Measurements from ENCODE around the gene KRTAP20-2.

DNA sequence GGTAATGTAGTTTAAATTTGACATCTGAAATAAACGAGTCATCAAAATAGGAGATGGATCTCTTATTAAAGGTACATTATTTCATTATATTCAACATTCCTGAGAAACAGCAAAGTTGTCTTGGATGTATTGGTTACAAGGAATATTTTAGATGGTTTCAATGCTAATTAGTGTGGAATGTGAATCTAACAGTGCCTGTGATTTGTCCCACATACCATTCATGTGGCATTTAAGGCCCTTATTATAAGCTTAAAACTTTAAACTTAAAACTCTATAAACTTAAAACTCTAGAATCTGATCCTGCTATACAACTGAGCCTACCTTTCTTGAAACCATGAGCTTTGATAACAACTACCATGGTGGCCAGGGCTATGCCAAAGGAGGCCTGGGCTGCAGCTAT lies 34.2 kb upstream of the KRTAP20-2 start, which contains the start of gene KRTAP22-1:
- TF ChIP-seq EZH2 (IDR thresholded peaks at IDR 0.05; ENCODE audit: insufficient read depth, low read length) = no peak
- TF ChIP-seq, protein P1, sequence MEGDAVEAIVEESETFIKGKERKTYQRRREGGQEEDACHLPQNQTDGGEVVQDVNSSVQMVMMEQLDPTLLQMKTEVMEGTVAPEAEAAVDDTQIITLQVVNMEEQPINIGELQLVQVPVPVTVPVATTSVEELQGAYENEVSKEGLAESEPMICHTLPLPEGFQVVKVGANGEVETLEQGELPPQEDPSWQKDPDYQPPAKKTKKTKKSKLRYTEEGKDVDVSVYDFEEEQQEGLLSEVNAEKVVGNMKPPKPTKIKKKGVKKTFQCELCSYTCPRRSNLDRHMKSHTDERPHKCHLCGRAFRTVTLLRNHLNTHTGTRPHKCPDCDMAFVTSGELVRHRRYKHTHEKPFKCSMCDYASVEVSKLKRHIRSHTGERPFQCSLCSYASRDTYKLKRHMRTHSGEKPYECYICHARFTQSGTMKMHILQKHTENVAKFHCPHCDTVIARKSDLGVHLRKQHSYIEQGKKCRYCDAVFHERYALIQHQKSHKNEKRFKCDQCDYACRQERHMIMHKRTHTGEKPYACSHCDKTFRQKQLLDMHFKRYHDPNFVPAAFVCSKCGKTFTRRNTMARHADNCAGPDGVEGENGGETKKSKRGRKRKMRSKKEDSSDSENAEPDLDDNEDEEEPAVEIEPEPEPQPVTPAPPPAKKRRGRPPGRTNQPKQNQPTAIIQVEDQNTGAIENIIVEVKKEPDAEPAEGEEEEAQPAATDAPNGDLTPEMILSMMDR (IDR thresholded peaks at IDR 0.05; ENCODE audit: insufficient read depth, low read depth, low read length) = no peak

Measured in astrocyte (in vitro differentiated cells and primary cell).